HEK293 (cell line): ENCODE results near the gene GABRA5.

Experiments used
- CTCF ChIA-PET: fragments of 350-600 bp; formaldehyde crosslinking; extraction: SDS; loops from one replicate; lab custom pipeline; 2021; ENCODE audit warnings: antibody characterized with exemption; lab: Yijun Ruan, JAX
- POLR2A ChIA-PET: fragments of 300-600 bp; formaldehyde crosslinking; extraction: SDS; loops from one replicate; lab custom pipeline; 2020; ENCODE audit warnings: antibody characterized with exemption, inconsistent platforms; lab: Yijun Ruan, JAX
- H3K27ac ChIP-seq: fragments of 200-500 bp; sonication (Bioruptor generic); 2 replicates; pipeline ENCODE4 v1.5.1; 2014; ENCODE audit warnings: low read depth, low read length, control low read depth, inconsistent platforms; ENCODE audit errors: extremely low read depth
- H3K36me3 ChIP-seq, 2 experiments: fragments of 200-500 bp in 1 of 2; sonication (Bioruptor generic) in 1 of 2; 1 replicate in 1 of 2; 2 replicates in 1 of 2; pipeline ENCODE4 v1.5.1; 2014 to 2017; ENCODE audit warnings: inconsistent platforms in 2 of 2, low read length in 2 of 2; ENCODE audit not compliant: control insufficient read depth in 2 of 2, insufficient read depth in 1 of 2
- H3K4me1 ChIP-seq: fragments of 200-500 bp; sonication (Bioruptor generic); 2 replicates; pipeline ENCODE4 v1.5.1; 2014; ENCODE audit warnings: mild to moderate bottlenecking, low read length, inconsistent platforms; ENCODE audit not compliant: control insufficient read depth, insufficient read depth
- H3K4me3 ChIP-seq: 2 replicates; pipeline ENCODE4 v1.5.1; 2011; ENCODE audit warnings: low read depth, mild to moderate bottlenecking, control low read depth, low read length, moderate library complexity
- H3K9me3 ChIP-seq: fragments of 200-500 bp; sonication (Bioruptor generic); 2 replicates; pipeline ENCODE4 v1.5.1; 2014; ENCODE audit warnings: low read depth, low read length, inconsistent platforms; ENCODE audit not compliant: control insufficient read depth, insufficient read depth
- HOXA7 ChIP-seq: sonication (generic); formaldehyde crosslinking; IDR thresholded peaks from 2 replicates; pipeline ENCODE4 v1.8.1; 2022; ENCODE audit warnings: missing genetic modification reagents, borderline replicate concordance
- KLF7 ChIP-seq: fragments of 450-650 bp; formaldehyde crosslinking; IDR thresholded peaks from 2 replicates; pipeline ENCODE4 v1.5.1; 2016; ENCODE audit warnings: missing biosample characterization, missing genetic modification characterization, borderline replicate concordance
- SCRT1 ChIP-seq: fragments of 450-650 bp; formaldehyde crosslinking; IDR thresholded peaks from 2 replicates; pipeline ENCODE4 v1.5.1; 2016; ENCODE audit warnings: missing biosample characterization, missing genetic modification characterization, borderline replicate concordance
- ZFP41 ChIP-seq: fragments of 450-650 bp; formaldehyde crosslinking; IDR thresholded peaks from 2 replicates; pipeline ENCODE4 v1.5.1; 2016; ENCODE audit warnings: missing biosample characterization, missing genetic modification characterization, borderline replicate concordance
- ZNF169 ChIP-seq: fragments of 450-650 bp; formaldehyde crosslinking; IDR thresholded peaks from 2 replicates; pipeline ENCODE4 v1.5.1; 2016; ENCODE audit warnings: missing biosample characterization, missing genetic modification characterization
- ZNF184 ChIP-seq: fragments of 450-650 bp; IDR thresholded peaks from 2 replicates; pipeline ENCODE4 v1.5.1; 2018; ENCODE audit warnings: missing biosample characterization, mild to moderate bottlenecking, missing genetic modification characterization
- ZNF2 ChIP-seq: fragments of 450-650 bp; formaldehyde crosslinking; IDR thresholded peaks from 2 replicates; pipeline ENCODE4 v1.5.1; 2016; ENCODE audit warnings: missing biosample characterization, missing genetic modification characterization
- ZNF211 ChIP-seq: fragments of 450-650 bp; formaldehyde crosslinking; IDR thresholded peaks from 2 replicates; pipeline ENCODE4 v1.5.1; 2016; ENCODE audit warnings: low read depth, missing biosample characterization, missing genetic modification characterization
- ZNF292 ChIP-seq: fragments of 450-650 bp; formaldehyde crosslinking; IDR thresholded peaks from 2 replicates; pipeline ENCODE4 v1.5.1; 2016; ENCODE audit warnings: low read depth, missing biosample characterization, missing genetic modification characterization, borderline replicate concordance
- ZNF311 ChIP-seq: fragments of 450-650 bp; formaldehyde crosslinking; IDR thresholded peaks from 2 replicates; pipeline ENCODE4 v1.5.1; 2017; ENCODE audit warnings: missing biosample characterization, missing genetic modification characterization, borderline replicate concordance
- ZNF341 ChIP-seq: fragments of 450-650 bp; formaldehyde crosslinking; IDR thresholded peaks from 2 replicates; pipeline ENCODE4; 2016; ENCODE audit warnings: low read depth, missing biosample characterization, missing genetic modification characterization
- ZNF626 ChIP-seq: fragments of 450-650 bp; sonication (Bioruptor Pico); formaldehyde crosslinking; IDR thresholded peaks from 2 replicates; pipeline ENCODE4 v1.5.1; 2018; ENCODE audit warnings: missing biosample characterization, missing genetic modification characterization, inconsistent platforms
- ZNF660 ChIP-seq: fragments of 450-650 bp; IDR thresholded peaks from 2 replicates; pipeline ENCODE4 v1.5.1; 2018; ENCODE audit warnings: missing biosample characterization, mild to moderate bottlenecking, missing genetic modification characterization
- ZNF791 ChIP-seq: fragments of 450-650 bp; formaldehyde crosslinking; IDR thresholded peaks from 2 replicates; pipeline ENCODE4 v1.5.1; 2016; ENCODE audit warnings: missing biosample characterization, missing genetic modification characterization
- ZNF792 ChIP-seq: fragments of 450-650 bp; formaldehyde crosslinking; IDR thresholded peaks from 2 replicates; pipeline ENCODE4 v1.5.1; 2016; ENCODE audit warnings: missing biosample characterization, missing genetic modification characterization
- ZNF843 ChIP-seq: fragments of 450-650 bp; formaldehyde crosslinking; IDR thresholded peaks from 2 replicates; pipeline ENCODE4 v1.5.1; 2016; ENCODE audit warnings: missing biosample characterization, missing genetic modification characterization
- TF ChIP-seq, protein P1 (sequence below): fragments of 450-650 bp; formaldehyde crosslinking; IDR thresholded peaks from 2 replicates; pipeline ENCODE4 v1.5.1; 2016; ENCODE audit warnings: missing biosample characterization, missing genetic modification characterization, low read depth
- TF ChIP-seq, protein P2 (sequence below): fragments of 450-650 bp; IDR thresholded peaks from 2 replicates; pipeline ENCODE4 v1.5.1; 2018; ENCODE audit warnings: missing biosample characterization, mild to moderate bottlenecking, missing genetic modification characterization
- TF ChIP-seq, protein P3 (sequence below): IDR thresholded peaks from 2 replicates; pipeline ENCODE4 v1.6.1; 2011; ENCODE audit warnings: mild to moderate bottlenecking, low read depth, low read length, borderline replicate concordance
- TF ChIP-seq, protein P4 (sequence below): fragments of 450-650 bp; formaldehyde crosslinking; IDR thresholded peaks from 2 replicates; pipeline ENCODE4 v1.5.1; 2016; ENCODE audit warnings: missing biosample characterization, missing genetic modification characterization
- TF ChIP-seq, protein P5 (sequence below): fragments of 450-650 bp; formaldehyde crosslinking; IDR thresholded peaks from 2 replicates; pipeline ENCODE4 v1.5.1; 2016; ENCODE audit warnings: missing biosample characterization, missing genetic modification characterization
- TF ChIP-seq, protein P6 (sequence below): fragments of 450-650 bp; formaldehyde crosslinking; IDR thresholded peaks from 2 replicates; pipeline ENCODE4 v1.5.1; 2016; ENCODE audit warnings: missing biosample characterization, missing genetic modification characterization
- TF ChIP-seq, protein P7 (sequence below): fragments of 450-650 bp; formaldehyde crosslinking; IDR thresholded peaks from 2 replicates; pipeline ENCODE4; 2016; ENCODE audit warnings: missing biosample characterization, missing genetic modification characterization

The GABRA5 gene

DNA sequence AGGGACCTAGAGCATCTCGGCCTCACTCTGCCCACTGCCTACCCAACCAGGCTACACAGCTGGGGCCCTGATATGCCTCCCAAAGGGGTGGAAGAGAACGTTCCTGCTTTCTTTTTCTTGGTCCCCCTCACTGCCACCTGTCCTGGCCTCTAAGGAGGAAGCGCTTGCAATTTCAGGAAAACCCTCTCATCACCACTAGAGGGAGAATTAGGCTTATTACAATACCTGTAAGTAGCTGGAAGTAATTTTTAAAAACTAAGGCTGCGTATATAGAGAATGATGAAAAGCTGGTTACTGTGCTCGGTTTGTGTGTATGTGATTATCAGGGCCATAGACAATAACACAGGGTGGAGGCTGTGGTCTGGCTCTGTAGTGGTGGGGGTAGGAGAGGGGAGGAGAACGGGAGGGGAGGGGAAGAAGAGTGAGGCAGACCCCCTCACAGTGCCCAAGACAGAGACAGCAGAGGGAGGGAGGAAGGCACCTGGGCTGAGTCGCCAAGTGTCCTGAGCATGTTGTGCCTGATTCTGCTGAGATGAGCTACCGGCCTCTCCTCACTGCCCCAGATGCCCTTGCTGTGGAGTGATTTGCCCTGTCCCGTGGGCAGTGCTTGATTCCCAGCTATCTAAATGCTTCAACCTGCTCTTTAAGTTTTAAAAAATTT, 107.4 kb downstream of the GABRA5 start (continued):
- TF ChIP-seq, protein P1, sequence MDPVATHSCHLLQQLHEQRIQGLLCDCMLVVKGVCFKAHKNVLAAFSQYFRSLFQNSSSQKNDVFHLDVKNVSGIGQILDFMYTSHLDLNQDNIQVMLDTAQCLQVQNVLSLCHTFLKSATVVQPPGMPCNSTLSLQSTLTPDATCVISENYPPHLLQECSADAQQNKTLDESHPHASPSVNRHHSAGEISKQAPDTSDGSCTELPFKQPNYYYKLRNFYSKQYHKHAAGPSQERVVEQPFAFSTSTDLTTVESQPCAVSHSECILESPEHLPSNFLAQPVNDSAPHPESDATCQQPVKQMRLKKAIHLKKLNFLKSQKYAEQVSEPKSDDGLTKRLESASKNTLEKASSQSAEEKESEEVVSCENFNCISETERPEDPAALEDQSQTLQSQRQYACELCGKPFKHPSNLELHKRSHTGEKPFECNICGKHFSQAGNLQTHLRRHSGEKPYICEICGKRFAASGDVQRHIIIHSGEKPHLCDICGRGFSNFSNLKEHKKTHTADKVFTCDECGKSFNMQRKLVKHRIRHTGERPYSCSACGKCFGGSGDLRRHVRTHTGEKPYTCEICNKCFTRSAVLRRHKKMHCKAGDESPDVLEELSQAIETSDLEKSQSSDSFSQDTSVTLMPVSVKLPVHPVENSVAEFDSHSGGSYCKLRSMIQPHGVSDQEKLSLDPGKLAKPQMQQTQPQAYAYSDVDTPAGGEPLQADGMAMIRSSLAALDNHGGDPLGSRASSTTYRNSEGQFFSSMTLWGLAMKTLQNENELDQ (tag by site-specific recombination), result no peak
- TF ChIP-seq ZNF792 (tag by site-specific recombination), result no peak
- TF ChIP-seq ZNF169 (tag by site-specific recombination), result no peak
- no peak for TF ChIP-seq ZFP41 (tag by site-specific recombination)
- TF ChIP-seq, all 188 proteins: peak for 0

DNA sequence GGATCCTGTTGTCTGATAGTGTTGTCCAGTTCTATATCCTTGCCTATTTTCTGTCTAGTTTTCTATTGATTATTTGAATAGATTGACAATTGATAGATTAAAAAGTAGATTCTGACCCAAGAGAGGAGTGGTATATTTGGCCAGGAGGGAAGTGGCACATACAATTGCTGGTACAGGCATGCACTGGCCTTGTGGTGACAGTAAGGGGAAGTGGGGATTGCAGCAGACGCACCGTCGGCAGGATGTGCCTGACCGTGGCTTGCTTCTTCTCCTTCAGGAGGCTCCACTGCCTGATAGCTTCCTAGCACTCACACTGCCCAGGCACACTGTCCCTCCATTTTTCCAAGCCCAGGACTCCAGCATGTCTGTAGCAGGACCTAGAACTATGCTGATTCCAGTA, 114.6 kb downstream of the GABRA5 start:
- no peaks in the 10 kb centered on the region for H3K4me1 ChIP-seq
- H3K4me3 ChIP-seq, result no peak overlapping the region
- H3K27ac ChIP-seq, result no peak overlapping the region
- H3K9me3 ChIP-seq, result no peaks in the 10 kb centered on the region
- TF ChIP-seq SCRT1 (tag by site-specific recombination), result no peak
- TF ChIP-seq, protein P2, sequence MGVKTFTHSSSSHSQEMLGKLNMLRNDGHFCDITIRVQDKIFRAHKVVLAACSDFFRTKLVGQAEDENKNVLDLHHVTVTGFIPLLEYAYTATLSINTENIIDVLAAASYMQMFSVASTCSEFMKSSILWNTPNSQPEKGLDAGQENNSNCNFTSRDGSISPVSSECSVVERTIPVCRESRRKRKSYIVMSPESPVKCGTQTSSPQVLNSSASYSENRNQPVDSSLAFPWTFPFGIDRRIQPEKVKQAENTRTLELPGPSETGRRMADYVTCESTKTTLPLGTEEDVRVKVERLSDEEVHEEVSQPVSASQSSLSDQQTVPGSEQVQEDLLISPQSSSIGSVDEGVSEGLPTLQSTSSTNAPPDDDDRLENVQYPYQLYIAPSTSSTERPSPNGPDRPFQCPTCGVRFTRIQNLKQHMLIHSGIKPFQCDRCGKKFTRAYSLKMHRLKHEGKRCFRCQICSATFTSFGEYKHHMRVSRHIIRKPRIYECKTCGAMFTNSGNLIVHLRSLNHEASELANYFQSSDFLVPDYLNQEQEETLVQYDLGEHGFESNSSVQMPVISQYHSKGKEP (tag by site-specific recombination), result no peak
- TF ChIP-seq ZNF660 (tag by site-specific recombination), result no peak
- TF ChIP-seq ZNF341, result no peak
- TF ChIP-seq HOXA7, result no peak
- no peak for TF ChIP-seq ZNF2 (tag by site-specific recombination)
- TF ChIP-seq, protein P3, sequence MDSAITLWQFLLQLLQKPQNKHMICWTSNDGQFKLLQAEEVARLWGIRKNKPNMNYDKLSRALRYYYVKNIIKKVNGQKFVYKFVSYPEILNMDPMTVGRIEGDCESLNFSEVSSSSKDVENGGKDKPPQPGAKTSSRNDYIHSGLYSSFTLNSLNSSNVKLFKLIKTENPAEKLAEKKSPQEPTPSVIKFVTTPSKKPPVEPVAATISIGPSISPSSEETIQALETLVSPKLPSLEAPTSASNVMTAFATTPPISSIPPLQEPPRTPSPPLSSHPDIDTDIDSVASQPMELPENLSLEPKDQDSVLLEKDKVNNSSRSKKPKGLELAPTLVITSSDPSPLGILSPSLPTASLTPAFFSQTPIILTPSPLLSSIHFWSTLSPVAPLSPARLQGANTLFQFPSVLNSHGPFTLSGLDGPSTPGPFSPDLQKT, result no peak
- TF ChIP-seq, protein P4, sequence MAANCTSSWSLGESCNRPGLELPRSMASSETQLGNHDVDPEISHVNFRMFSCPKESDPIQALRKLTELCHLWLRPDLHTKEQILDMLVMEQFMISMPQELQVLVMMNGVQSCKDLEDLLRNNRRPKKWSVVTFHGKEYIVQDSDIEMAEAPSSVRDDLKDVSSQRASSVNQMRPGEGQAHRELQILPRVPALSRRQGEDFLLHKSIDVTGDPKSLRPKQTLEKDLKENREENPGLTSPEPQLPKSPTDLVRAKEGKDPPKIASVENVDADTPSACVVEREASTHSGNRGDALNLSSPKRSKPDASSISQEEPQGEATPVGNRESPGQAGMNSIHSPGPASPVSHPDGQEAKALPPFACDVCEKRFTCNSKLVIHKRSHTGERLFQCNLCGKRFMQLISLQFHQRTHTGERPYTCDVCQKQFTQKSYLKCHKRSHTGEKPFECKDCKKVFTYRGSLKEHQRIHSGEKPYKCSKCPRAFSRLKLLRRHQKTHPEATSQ, result no peak
- no peak for TF ChIP-seq KLF7
- no peak for TF ChIP-seq ZNF791
- TF ChIP-seq ZNF626 (tag by site-specific recombination), result no peak
- TF ChIP-seq ZNF211 (tag by site-specific recombination), result no peak
- TF ChIP-seq ZNF292 (tag by site-specific recombination), result no peak
- TF ChIP-seq ZNF843 (tag by site-specific recombination), result no peak
- no peak for TF ChIP-seq ZNF184 (tag by site-specific recombination)
- TF ChIP-seq, protein P5, sequence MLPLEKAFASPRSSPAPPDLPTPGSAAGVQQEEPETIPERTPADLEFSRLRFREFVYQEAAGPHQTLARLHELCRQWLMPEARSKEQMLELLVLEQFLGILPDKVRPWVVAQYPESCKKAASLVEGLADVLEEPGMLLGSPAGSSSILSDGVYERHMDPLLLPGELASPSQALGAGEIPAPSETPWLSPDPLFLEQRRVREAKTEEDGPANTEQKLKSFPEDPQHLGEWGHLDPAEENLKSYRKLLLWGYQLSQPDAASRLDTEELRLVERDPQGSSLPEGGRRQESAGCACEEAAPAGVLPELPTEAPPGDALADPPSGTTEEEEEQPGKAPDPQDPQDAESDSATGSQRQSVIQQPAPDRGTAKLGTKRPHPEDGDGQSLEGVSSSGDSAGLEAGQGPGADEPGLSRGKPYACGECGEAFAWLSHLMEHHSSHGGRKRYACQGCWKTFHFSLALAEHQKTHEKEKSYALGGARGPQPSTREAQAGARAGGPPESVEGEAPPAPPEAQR (tag by site-specific recombination), result no peak
- TF ChIP-seq, protein P6, sequence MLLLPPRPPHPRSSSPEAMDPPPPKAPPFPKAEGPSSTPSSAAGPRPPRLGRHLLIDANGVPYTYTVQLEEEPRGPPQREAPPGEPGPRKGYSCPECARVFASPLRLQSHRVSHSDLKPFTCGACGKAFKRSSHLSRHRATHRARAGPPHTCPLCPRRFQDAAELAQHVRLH (tag by site-specific recombination), result no peak
- TF ChIP-seq ZNF311, result no peak
- TF ChIP-seq, protein P7, sequence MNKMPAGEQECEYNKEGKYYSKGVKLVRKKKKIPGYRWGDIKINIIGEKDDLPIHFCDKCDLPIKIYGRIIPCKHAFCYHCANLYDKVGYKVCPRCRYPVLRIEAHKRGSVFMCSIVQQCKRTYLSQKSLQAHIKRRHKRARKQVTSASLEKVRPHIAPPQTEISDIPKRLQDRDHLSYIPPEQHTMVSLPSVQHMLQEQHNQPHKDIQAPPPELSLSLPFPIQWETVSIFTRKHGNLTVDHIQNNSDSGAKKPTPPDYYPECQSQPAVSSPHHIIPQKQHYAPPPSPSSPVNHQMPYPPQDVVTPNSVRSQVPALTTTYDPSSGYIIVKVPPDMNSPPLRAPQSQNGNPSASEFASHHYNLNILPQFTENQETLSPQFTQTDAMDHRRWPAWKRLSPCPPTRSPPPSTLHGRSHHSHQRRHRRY, result no peak
- H3K36me3 ChIP-seq, result no peaks in the 10 kb centered on the region
- CTCF ChIA-PET, result no interaction called here
- POLR2A ChIA-PET, result no interaction called here
